PC-9 (cell line): ENCODE results near the gene MAEA. TPM values are rescaled to one million over a fixed set of nuclear protein-coding genes. Genes with fewer than 3 reads are reported as not detected.

Source experiments
- BruUV-seq: library from RNA; stranded (reverse); fragments of 400-500 nt; replicated peaks from 2 replicates; lab custom pipeline; 2021; lab: Mats Ljungman, UMichigan
- CTCF ChIA-PET: fragments of 300-600 bp; sonication (Branson Sonifier 250); formaldehyde crosslinking; loops from one replicate; lab custom pipeline; 2022; ENCODE audit warnings: antibody characterized with exemption; lab: Charles Lee
- POLR2A ChIA-PET: fragments of 300-600 bp; sonication (Branson Sonifier 250); formaldehyde crosslinking; loops from one replicate; lab custom pipeline; 2022; ENCODE audit warnings: antibody characterized with exemption; ENCODE audit not compliant: unreplicated experiment; lab: Charles Lee
- DNase-seq, 2 experiments: peaks; one replicate each; pipeline versions ENCODE4 v3.0.0 to v3.0.0-alpha.2; 2015 to 2022; ENCODE audit warnings: mixed read lengths in 1 of 2
- H2AFZ ChIP-seq: fragments of 200-600 bp; sonication (generic); 2 replicates; pipeline ENCODE4 v1.8.1; 2017; ENCODE audit warnings: antibody characterized with exemption
- H3F3A ChIP-seq: fragments of 200-600 bp; sonication (generic); 2 replicates; pipeline ENCODE4 v1.8.1; 2017; ENCODE audit warnings: antibody characterized with exemption, mild to moderate bottlenecking, low read depth; ENCODE audit not compliant: insufficient read depth
- H3K27ac ChIP-seq: fragments of 200-600 bp; sonication (generic); 2 replicates; pipeline ENCODE4 v1.6.1; 2016; ENCODE audit warnings: mixed run types
- H3K27me3 ChIP-seq: fragments of 200-600 bp; sonication (generic); 2 replicates; pipeline ENCODE4 v1.6.1; 2016; ENCODE audit warnings: low read depth, mixed run types; ENCODE audit not compliant: insufficient read depth
- H3K36me3 ChIP-seq: fragments of 200-600 bp; sonication (generic); 2 replicates; pipeline ENCODE4 v1.6.1; 2016; ENCODE audit warnings: low read depth, mixed run types
- H3K4me1 ChIP-seq: fragments of 200-600 bp; sonication (generic); replicated peaks from 2 replicates; pipeline ENCODE4 v1.6.1; 2016; ENCODE audit warnings: mixed run types; ENCODE audit not compliant: insufficient read depth
- H3K4me2 ChIP-seq: fragments of 200-600 bp; sonication (generic); 2 replicates; pipeline ENCODE4 v1.6.1; 2017; ENCODE audit warnings: mixed run types
- H3K4me3 ChIP-seq: fragments of 200-600 bp; sonication (generic); 2 replicates; pipeline ENCODE4 v1.6.1; 2016; ENCODE audit warnings: mixed run types
- H3K79me2 ChIP-seq: fragments of 200-600 bp; sonication (generic); 2 replicates; pipeline ENCODE4 v1.6.1; 2017; ENCODE audit warnings: low read depth, mixed run types
- H3K9me2 ChIP-seq: fragments of 200-600 bp; sonication (generic); 2 replicates; pipeline ENCODE4 v1.8.1; 2017; ENCODE audit warnings: mild to moderate bottlenecking; ENCODE audit not compliant: insufficient read depth
- H3K9me3 ChIP-seq: fragments of 200-600 bp; sonication (generic); 2 replicates; pipeline ENCODE4 v1.8.1; 2016; ENCODE audit warnings: low read depth; ENCODE audit not compliant: insufficient read depth
- H4K20me1 ChIP-seq: fragments of 200-600 bp; sonication (generic); 2 replicates; pipeline ENCODE4 v1.8.1; 2017; ENCODE audit not compliant: insufficient read depth
- EZH2 ChIP-seq: fragments of 200-600 bp; sonication (generic); IDR thresholded peaks from 2 replicates; pipeline ENCODE4 v1.8.0; 2017; ENCODE audit warnings: antibody characterized with exemption, low read depth
- intact Hi-C: fragments of 100-400 bp; cut with micrococcal nuclease; formaldehyde crosslinking; loops from one replicate; pipeline ENCODE4 v1.10.0; 2022; ENCODE audit not compliant: unreplicated experiment
- total RNA-seq: library from RNA; stranded (reverse); gene quantifications from 2 replicates; pipeline ENCODE4 v1.2.3, GENCODE V29; 2021
- TF ChIP-seq, protein P1 (sequence below): fragments of 200-600 bp; sonication (generic); conservative IDR thresholded peaks from 2 replicates; pipeline ENCODE4 v1.6.1; 2017; ENCODE audit warnings: mixed run types, antibody characterized with exemption, mild to moderate bottlenecking, moderate library complexity

Gene MAEA
- total RNA-seq, 1 experiment from 2014 or later = 79.4 TPM

DNA sequence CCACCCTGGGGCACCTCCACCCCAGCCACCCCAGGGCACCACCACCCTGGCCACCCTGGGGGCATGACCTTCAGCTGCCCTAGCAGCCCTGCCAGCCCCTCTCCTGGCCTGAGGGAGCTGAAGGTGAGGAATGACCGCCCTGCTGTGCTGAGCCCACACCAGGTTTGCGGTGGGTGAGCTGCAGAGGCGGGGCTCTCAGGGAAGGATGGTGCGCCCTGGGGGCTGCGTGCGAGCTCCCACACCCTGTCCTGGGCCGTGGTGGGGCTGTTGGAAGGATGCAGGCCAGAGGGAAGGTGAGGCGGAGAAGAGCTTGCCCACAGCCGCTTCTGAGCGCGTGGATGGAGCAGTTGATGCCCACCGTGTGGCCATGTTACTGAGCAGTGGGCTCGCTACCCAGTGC is 75.1 kb downstream of the MAEA start:
- Histone ChIP-seq H3K4me2 (no peak overlapping the region), H3K4me1 (no peaks in the 10 kb centered on the region), H3K27me3 (no peaks in the 10 kb centered on the region), H3K27ac (no peak overlapping the region), H4K20me1 (no peaks in the 10 kb centered on the region), H3K79me2 (no peaks in the 10 kb centered on the region), H3F3A (no peaks in the 10 kb centered on the region), H3K9me3 (no peaks in the 10 kb centered on the region), H3K9me2 (no peaks in the 10 kb centered on the region), H3K4me3 (no peak overlapping the region), H3K36me3 (no peaks in the 10 kb centered on the region), H2AFZ (no peak overlapping the region)
- POLR2A ChIA-PET = no interaction called here
- no peak for DNase-seq
- intact Hi-C loops = no loop called here
- BruUV-seq = no TSS peak
- CTCF ChIA-PET = no interaction called here
- TF ChIP-seq EZH2 = no peak
- TF ChIP-seq, protein P1, sequence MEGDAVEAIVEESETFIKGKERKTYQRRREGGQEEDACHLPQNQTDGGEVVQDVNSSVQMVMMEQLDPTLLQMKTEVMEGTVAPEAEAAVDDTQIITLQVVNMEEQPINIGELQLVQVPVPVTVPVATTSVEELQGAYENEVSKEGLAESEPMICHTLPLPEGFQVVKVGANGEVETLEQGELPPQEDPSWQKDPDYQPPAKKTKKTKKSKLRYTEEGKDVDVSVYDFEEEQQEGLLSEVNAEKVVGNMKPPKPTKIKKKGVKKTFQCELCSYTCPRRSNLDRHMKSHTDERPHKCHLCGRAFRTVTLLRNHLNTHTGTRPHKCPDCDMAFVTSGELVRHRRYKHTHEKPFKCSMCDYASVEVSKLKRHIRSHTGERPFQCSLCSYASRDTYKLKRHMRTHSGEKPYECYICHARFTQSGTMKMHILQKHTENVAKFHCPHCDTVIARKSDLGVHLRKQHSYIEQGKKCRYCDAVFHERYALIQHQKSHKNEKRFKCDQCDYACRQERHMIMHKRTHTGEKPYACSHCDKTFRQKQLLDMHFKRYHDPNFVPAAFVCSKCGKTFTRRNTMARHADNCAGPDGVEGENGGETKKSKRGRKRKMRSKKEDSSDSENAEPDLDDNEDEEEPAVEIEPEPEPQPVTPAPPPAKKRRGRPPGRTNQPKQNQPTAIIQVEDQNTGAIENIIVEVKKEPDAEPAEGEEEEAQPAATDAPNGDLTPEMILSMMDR = no peak

DNA sequence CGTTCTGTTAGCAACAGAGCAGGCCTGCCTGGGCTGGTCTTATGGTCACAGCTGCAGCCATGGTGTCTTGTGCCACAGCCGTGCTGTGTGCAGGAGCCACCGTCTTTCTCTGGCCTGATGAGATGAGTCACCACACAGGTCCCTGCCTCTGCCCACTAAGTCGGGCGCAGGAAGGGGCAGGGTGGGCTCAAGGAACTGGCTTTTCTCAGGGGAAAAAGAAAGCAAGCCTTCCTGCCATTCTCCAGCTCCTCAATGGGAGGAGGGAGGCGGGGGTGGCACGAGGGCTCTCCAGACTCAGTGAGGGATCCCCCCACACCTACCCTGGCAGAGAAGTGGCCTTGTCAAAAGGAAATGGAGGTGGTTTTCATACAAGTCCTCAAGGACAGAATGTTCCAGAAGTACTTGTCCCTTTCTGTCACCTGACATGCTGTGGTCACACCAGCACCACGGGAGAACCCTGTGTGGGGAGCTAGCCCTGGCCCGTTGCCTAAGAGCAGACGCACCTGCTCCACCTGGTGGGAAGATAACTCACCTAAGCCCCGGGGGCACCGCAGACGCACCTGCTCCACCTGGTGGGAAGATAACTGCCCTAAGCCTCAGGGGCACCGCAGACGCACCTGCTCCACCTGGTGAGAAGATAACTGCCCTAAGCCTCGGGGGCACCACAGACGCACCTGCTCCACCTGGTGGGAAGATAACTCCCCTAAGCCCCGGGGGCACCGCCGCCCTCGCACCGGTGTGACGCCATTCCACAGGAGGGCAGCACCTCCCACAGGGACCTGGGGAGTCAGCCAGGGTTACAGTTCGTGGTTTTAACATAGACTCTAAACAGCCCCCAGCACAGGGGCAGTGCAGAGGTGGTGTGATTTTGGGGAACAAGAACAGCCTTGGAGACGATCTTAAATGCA is 75.8 kb downstream of the MAEA start:
- H3K36me3 ChIP-seq = no peaks in the 10 kb centered on the region
- no peaks in the 10 kb centered on the region for H3K79me2 ChIP-seq
- ChIA-PET CTCF (no interaction called here), POLR2A (no interaction called here)
- peak in 1 of 2 experiments; percentile 15 for DNase-seq
- H3K27ac ChIP-seq = no peak overlapping the region
- H3K4me1 ChIP-seq = no peaks in the 10 kb centered on the region
- H4K20me1 ChIP-seq = no peaks in the 10 kb centered on the region
- H3K4me3 ChIP-seq = no peak overlapping the region
- H2AFZ ChIP-seq = no peak overlapping the region
- intact Hi-C loops = no loop called here
- BruUV-seq = no TSS peak
- no peaks in the 10 kb centered on the region for H3K27me3 ChIP-seq
- H3F3A ChIP-seq = no peaks in the 10 kb centered on the region
- TF ChIP-seq, protein P1 = no peak; the same call in 1 of the 2 replicates
- no peak for TF ChIP-seq EZH2
- H3K4me2 ChIP-seq = no peak overlapping the region
- H3K9me2 ChIP-seq = no peaks in the 10 kb centered on the region
- H3K9me3 ChIP-seq = no peaks in the 10 kb centered on the region

DNA sequence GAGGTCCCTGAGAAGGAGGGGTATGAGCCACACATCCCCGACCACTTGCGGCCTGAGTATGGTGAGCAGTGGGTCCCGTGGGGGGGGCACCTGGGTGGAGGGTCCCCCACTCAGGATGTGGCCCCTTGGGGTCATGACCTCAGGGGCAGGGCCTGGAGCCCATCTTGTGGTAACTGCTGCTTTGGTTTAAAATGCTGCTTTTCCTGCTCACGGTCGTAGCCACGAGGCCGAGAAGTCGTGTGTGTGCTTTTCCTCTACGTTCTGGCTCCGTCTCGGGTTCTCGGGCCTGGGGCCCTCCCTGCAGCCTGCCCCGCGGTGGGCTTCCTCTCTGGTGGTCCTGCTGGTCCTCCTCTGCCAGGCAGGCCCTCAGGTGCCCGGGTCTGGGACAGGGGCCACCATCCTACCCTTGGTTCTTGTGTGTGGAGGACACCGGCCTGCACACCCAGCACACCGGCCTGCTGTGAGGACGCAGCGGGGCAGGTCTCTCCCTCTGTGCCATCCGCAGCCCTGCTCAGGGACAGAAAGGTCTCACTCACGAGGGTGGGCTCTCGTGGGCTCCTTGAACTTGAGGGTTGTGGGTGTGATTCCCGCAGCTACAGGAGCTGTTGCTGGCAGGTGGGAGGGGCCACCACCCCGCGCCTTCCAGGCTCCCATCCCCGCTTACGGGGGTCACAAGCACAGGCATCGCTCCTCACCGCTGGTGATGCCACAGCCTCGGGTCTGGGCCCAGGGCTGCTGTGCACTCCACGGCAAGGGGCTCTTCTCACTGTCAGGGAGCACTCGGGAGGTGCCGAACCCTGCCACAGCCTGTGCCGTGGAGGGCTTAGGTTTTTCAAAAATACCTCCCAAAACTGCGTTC is 76.9 kb downstream of the MAEA start:
- no peak for DNase-seq
- ChIA-PET POLR2A (no interaction called here), CTCF (no interaction called here)
- no peak overlapping the region for H3K27ac ChIP-seq
- no peaks in the 10 kb centered on the region for H3K36me3 ChIP-seq
- no peaks in the 10 kb centered on the region for H4K20me1 ChIP-seq
- H3K4me2 ChIP-seq = no peak overlapping the region
- no peaks in the 10 kb centered on the region for H3K9me2 ChIP-seq
- H3K4me3 ChIP-seq = no peak overlapping the region
- BruUV-seq = no TSS peak
- no peaks in the 10 kb centered on the region for H3K79me2 ChIP-seq
- H3K9me3 ChIP-seq = no peaks in the 10 kb centered on the region
- TF ChIP-seq, protein P1 = no peak
- TF ChIP-seq EZH2 = no peak
- H3F3A ChIP-seq = no peaks in the 10 kb centered on the region
- H3K4me1 ChIP-seq = no peaks in the 10 kb centered on the region
- H2AFZ ChIP-seq = no peak overlapping the region
- intact Hi-C loops = no loop called here
- H3K27me3 ChIP-seq = no peaks in the 10 kb centered on the region
